GM21515 (cell line): Measurements from ENCODE around the gene HSF2BP.
"Not testable (repeated sequence)": the region's sequence is repeated elsewhere in the genome, so short reads cannot be mapped to it uniquely, and the experiment has no call there.

Experiments
- ATAC-seq: cut with Tn5 transposase; IDR thresholded peaks from one replicate; pipeline ENCODE4 v1.9.1; 2021; ENCODE audit not compliant: unreplicated experiment

The HSF2BP gene

GRCh38 chr21:43599728-43600127 is 59.6 kb downstream of the HSF2BP start:
- ATAC-seq: no peak

DNA sequence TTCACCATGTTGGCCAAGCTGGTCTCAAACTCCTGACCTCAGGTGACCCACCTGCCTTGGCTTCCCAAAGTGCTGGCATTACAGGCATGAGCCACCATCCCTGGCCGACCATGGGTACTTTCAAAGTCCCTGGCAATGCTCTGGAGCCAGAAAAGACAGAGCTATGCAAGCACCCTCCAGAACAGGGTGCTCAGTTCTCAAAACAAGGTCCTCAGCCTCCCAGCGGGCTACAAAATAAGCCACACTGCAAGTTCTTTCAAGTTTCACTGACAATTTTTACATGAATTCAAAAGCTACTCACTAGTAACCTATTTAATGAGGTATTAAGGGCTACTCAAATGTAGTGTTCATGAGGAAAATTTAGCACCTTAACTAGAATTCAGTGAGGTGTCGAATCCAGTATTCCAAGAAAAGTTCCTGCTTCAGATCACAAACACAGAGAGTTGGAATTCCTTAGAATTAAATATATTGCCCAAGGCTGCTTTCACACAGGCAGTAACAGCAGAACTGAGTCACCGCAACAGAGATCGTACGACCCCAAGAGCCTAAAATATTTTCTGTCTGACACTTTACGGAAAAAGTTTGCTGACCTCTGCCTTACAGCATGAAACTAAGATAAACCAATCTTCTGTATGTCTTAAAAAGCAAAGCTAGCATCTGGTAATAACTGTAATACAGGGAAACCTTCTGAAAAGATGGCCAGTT is 60.7 kb downstream of the HSF2BP start:
- ATAC-seq: no peak

GRCh38 chr21:43597540-43598250 is 61.6 kb downstream of the HSF2BP start:
- ATAC-seq: no peak

DNA sequence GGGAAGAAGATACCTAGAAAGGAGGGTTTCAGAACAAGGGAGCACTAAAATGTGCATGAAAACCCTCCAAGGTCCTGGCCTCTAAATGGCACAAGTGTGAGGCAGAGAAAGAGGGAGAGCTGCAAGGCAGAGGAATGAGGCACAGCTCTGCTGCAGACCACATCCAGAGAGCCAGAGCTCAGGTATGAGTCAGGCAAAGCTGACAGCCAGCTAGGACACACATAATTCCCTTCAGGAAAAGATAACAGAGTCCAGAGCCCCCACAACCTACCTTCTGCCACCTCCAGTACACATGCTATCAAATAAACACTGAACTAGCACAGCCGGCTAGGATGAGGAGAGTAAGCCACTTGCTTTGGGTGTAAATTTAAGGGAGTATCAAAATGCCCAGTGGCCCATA is 62.2 kb downstream of the HSF2BP start:
- ATAC-seq: no peak

- no peak for ATAC-seq
Observed at GRCh38 chr21:43596616-43597015, 62.7 kb downstream of the HSF2BP start.

- not testable (repeated sequence) for ATAC-seq
Observed at GRCh38 chr21:43595769-43596168, 63.5 kb downstream of the HSF2BP start.

- ATAC-seq: no peak
Observed at GRCh38 chr21:43593078-43593477, 66.2 kb downstream of the HSF2BP start.

GRCh38 chr21:43591571-43591970 is 67.7 kb downstream of the HSF2BP start:
- no peak for ATAC-seq

GRCh38 chr21:43590194-43590593 is 69.1 kb downstream of the HSF2BP start:
- ATAC-seq: no peak

- no peak for ATAC-seq
Observed at GRCh38 chr21:43588957-43589356, 70.3 kb downstream of the HSF2BP start.

DNA sequence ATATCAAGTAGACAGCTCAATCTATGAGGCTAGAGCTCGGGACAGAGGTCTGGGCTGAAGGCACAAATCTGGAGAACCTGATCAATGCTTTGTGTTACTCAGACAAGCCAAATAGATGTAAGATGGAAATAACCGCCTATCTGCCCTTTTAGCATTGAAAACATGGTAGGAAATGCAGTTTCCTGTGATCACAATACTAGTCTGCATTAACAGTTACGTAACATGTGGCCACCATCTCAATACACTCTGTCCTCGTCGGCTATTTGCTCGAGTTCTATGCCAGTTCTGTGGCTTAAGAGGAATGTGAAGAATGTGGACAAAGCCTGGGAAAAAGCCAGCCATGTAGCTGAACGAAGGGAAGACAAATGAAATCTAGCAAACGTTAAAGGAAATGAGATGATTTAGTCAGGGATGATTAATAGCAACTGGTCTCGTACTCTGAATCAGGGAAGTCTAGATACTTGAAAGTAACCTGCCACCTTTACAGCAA is 73.3 kb downstream of the HSF2BP start:
- ATAC-seq: no peak

GRCh38 chr21:43585514-43585913 is 73.8 kb downstream of the HSF2BP start:
- no peak for ATAC-seq

DNA sequence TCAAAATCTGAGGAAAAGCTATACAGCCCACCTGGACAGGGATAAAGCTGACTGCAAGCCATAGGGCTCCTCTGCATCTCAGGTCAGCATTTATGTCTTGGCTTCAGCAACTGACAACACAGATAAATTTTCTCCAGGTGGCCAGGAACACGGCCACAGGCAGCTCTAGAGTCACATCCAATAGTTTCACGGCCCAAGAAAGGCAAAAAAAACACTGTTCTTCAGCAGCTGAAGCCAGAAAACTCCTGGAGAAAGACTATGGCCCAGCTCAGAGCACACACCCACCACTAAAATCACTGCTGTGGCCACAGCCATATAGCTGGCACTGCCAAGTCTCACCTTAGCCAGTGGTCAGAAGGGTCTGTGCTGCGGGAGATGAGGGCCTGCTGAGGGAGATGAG is 77.8 kb downstream of the HSF2BP start:
- no peak for ATAC-seq

GRCh38 chr21:43578677-43579303 is 80.5 kb downstream of the HSF2BP start:
- ATAC-seq: no peak

DNA sequence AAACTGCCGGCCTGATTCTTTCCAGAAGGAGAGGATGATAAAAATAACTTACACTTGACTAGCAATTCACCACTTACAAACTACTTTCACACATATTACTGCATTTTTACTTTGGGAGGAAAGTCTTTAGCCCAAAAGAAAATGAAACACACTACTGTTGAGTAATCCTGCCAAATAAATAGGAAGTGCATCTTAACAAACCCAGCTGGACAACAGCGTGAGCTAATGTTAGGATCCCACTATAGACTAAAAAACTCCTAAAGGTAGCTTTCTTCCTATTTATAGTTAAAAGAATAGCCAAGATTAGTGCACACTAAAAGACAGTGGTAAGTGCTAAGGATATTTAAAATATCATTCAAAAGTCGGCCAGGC is 83.8 kb downstream of the HSF2BP start:
- ATAC-seq: no peak

GRCh38 chr21:43574741-43575472 is 84.4 kb downstream of the HSF2BP start:
- no peak for ATAC-seq

GRCh38 chr21:43573921-43574320 is 85.4 kb downstream of the HSF2BP start:
- no peak for ATAC-seq

GRCh38 chr21:43572446-43572845 is 86.8 kb downstream of the HSF2BP start:
- no peak for ATAC-seq

- ATAC-seq: no peak
Observed at GRCh38 chr21:43571976-43572375, 87.3 kb downstream of the HSF2BP start.

DNA sequence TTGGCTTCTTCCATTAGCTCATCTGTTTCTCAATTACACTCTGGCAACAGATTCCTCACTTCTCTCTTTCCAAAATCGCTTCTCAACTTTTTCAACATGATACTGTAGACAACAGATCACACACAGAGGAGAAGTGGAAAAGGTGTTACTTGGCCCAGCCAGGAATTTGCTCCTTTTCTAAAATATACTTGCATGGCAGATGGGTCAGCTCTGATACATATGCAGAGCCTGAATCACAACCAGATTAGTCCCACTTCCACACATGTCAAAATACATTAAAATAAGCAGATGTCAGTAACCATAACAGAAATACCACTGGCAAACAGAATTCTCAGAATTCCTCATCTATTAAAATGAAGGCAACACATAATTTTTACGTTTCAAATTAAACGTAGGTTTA is 89.1 kb downstream of the HSF2BP start:
- ATAC-seq: not testable (repeated sequence)

GRCh38 chr21:43562451-43562850 is 96.8 kb downstream of the HSF2BP start:
- ATAC-seq: not testable (repeated sequence)
